ENCODE data around the gene PABPC1L.

PABPC1L gene

DNA sequence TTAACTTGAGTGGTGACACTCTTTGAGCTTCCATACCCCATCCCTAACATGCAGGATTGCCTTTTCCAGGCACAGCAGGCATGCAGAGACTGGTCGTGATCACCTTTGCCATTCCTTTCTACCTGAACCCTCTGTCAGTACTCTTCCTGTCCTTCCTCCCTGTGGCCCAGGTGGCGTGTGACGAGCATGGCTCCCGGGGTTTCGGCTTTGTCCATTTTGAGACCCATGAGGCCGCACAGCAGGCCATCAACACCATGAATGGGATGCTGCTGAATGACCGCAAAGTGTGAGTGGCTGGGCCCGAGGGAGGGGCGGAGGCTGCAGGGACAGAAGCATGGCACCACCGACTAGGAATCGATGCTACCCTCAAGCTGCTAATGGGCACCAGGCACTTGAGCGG lies 6.7 kb downstream of the PABPC1L start:
- Mint-ChIP-seq H3K27me3 (no peaks in the 10 kb centered on the region), H3K4me1 (ENCODE audit: low read depth) (peaks cover 20% of the 10 kb centered on the region), H3K27ac (no peak overlapping the region), H3K4me3 (no peak overlapping the region), H3K9me3 (no peaks in the 10 kb centered on the region), H3K36me3 (ENCODE audit: low read depth) (peaks cover 48% of the 10 kb centered on the region)

DNA sequence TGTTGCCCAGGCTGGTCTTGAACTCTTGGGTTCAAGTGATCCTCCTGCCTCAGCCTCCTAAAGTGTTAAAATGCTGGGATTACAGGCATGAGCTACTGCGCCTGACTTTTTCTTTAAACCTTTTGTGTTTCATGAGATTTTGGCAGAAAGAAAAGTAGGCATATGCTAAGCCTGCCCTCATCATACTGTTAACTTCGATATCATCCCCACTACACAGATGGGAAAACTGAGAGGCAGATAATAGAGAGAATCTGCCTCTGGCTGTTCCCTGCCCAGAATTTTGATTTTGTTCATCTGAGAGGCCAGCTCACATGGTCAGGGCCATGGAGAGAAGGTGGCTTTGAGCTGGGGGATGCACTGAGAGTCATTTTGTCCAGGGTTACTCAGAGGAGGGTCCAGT lies 7.5 kb downstream of the PABPC1L start:
- no peak overlapping the region for H3K4me3 Mint-ChIP-seq
- H3K9me3 Mint-ChIP-seq: no peaks in the 10 kb centered on the region
- H3K4me1 Mint-ChIP-seq (ENCODE audit: low read depth): peaks cover 15% of the 10 kb centered on the region
- H3K27me3 Mint-ChIP-seq: no peaks in the 10 kb centered on the region
- no peak overlapping the region for H3K27ac Mint-ChIP-seq
- peaks cover 47% of the 10 kb centered on the region for H3K36me3 Mint-ChIP-seq (ENCODE audit: low read depth)

DNA sequence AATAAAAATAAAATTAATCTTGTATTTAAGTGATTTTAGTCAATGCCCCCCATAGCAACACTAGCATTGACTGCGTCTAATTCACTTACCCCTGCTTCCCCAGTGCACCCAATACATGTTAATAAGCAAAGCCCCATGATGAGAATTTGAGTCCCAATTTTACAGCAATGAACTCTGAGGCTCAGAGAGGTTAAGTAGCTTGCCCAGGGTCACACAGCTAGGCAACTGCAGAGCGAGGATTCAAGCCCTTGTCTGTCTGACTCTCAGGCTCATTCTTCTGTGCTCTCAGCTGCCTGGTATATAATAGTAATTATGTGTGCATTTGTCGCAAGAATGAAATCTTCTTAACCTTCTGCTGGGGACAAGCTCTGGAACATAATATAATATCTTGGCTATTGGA lies 8.5 kb downstream of the PABPC1L start:
- no peaks in the 10 kb centered on the region for H3K9me3 Mint-ChIP-seq
- no peak overlapping the region for H3K4me3 Mint-ChIP-seq
- no peak overlapping the region for H3K27ac Mint-ChIP-seq
- no peaks in the 10 kb centered on the region for H3K27me3 Mint-ChIP-seq
- peaks cover 46% of the 10 kb centered on the region for H3K36me3 Mint-ChIP-seq (ENCODE audit: low read depth)
- peaks cover 15% of the 10 kb centered on the region for H3K4me1 Mint-ChIP-seq (ENCODE audit: low read depth)

DNA sequence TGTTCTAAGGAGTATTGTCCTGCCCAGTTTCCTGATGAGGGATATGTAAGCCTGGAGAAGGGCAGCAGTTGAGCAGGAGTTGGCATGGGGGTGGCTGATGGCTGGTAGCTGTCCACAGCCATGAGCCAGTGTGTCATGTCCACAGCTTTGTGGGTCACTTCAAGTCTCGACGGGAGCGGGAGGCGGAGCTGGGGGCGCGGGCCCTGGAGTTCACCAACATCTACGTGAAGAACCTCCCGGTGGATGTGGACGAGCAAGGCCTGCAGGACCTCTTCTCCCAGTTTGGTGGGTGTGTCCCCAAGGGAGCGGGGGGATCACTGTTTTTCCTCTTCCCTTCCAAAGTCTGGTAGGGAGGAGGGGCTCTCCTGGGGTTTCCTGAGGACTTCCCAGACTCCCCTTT lies 8.9 kb downstream of the PABPC1L start:
- Mint-ChIP-seq H3K4me3 (no peak overlapping the region), H3K27ac (no peak overlapping the region), H3K9me3 (no peaks in the 10 kb centered on the region), H3K27me3 (no peaks in the 10 kb centered on the region), H3K36me3 (ENCODE audit: low read depth) (peaks cover 42% of the 10 kb centered on the region), H3K4me1 (ENCODE audit: low read depth) (peaks cover 10% of the 10 kb centered on the region)

DNA sequence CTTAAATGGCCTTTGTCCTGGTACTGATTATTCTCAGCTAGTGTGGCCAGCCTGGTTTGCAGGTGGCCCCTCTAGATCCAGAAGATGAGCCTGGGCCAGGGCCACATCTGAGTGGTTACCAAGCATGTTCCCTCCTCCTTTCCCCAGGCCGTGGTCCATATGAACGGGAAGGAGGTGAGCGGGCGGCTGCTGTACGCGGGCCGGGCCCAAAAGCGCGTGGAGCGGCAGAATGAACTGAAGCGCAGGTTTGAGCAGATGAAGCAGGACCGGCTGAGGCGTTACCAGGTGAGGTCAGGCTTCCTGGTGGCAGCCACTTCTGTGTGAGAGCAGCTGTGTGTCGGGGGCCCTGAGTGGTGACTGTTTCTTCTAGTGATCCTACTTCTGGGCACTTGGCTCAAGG lies 11.6 kb downstream of the PABPC1L start:
- no peak overlapping the region for H3K4me3 Mint-ChIP-seq
- H3K9me3 Mint-ChIP-seq: no peaks in the 10 kb centered on the region
- no peaks in the 10 kb centered on the region for H3K27me3 Mint-ChIP-seq
- no peaks in the 10 kb centered on the region for H3K4me1 Mint-ChIP-seq (ENCODE audit: low read depth)
- peaks cover 27% of the 10 kb centered on the region for H3K36me3 Mint-ChIP-seq (ENCODE audit: low read depth)
- no peak overlapping the region for H3K27ac Mint-ChIP-seq

DNA sequence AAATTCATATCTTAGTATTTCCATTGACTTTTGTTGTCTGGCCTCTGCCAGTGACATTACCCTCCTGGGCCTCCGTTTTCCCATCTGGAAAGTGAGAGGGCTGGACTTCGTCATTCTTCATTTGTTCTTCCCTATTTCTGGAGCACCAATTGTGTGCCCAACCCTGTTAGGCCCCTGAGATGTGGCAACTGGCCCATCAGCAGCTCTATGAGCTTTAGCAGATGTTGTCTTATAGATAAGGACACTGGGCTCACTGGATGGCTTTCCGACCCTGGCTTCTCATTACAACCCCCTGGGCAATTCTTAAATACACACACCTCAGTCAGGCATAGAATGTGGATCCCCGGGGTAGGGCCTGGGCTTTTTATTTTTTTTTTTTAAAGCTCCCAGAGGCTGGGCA lies 14.7 kb downstream of the PABPC1L start:
- Mint-ChIP-seq H3K9me3 (no peaks in the 10 kb centered on the region), H3K27me3 (no peaks in the 10 kb centered on the region), H3K4me1 (ENCODE audit: low read depth) (no peaks in the 10 kb centered on the region), H3K27ac (no peak overlapping the region), H3K36me3 (ENCODE audit: low read depth) (peaks cover 18% of the 10 kb centered on the region), H3K4me3 (no peak overlapping the region)

DNA sequence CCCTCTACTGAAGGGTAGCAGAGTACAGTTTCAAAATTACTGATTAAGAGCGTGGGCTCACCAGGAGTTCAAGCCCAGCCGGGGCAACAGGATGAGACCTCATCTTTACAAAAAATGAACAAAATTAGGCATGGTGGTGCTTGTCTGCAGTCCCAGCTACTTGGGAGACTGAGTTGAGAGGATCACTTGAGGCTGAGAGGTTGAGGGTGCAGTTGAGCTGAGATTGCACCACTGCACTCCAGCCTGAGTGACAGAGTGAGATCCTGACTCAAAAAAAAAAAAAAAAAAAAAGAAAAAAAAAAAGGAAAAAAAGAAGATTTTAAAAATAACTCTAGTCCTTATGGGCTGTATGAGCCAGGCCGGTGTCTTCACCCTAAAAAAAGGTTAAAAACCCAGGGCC lies 18.7 kb downstream of the PABPC1L start:
- Mint-ChIP-seq H3K36me3 (ENCODE audit: low read depth) (peaks cover 27% of the 10 kb centered on the region), H3K27me3 (no peaks in the 10 kb centered on the region), H3K4me1 (ENCODE audit: low read depth) (no peaks in the 10 kb centered on the region), H3K27ac (no peak overlapping the region), H3K4me3 (no peak overlapping the region), H3K9me3 (no peaks in the 10 kb centered on the region)

DNA sequence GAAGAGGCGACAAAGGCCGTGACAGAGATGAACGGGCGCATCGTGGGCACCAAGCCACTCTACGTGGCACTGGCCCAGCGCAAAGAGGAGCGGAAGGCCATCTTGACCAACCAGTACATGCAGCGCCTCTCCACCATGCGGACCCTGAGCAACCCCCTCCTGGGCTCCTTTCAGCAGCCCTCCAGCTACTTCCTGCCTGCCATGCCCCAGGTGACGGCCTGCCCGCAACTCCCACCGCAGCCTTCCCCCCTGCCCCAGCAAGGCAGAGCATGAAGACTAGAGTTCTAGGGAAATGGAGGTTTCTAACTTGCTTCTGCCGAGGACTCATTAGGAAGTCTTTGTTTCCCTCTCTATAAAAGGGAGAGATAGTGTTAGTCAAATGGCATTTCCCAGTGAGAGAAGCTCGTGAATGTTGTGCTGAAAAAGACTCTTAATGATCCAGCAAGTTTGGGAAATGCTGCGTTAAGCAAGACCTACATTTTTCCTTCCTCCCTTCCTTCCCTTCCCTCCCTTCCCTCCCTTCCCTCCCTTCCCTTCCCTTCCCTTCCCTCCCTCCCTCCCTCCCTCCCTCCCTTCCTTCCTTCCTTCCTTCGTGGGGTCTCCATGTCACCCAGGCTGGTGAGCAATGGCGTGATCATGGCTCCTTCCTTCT lies 20.8 kb downstream of the PABPC1L start:
- Mint-ChIP-seq H3K36me3 (ENCODE audit: low read depth) (peaks cover 31% of the 10 kb centered on the region), H3K27me3 (no peaks in the 10 kb centered on the region), H3K9me3 (no peaks in the 10 kb centered on the region)

DNA sequence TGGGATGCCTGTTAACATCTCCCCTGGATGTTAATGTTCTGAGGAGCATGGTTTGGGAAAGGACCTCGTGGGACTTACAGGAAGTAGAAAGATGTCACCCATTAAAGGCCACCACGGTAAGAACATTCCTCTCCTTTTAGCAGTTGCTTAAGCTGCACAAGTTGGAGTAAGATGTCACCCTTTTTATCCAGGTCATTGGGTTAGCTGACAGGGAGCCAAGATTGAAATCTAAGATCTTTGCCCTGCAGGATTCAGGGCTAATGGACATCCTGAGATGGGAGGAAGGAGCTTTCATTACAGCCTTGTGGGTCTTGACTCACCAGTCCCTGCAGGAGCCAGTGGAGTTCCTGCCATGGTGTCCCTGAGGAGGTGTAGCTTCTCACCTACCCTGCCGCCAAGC lies 22.1 kb downstream of the PABPC1L start:
- Mint-ChIP-seq H3K4me3 (no peak overlapping the region), H3K9me3 (no peaks in the 10 kb centered on the region), H3K27me3 (no peaks in the 10 kb centered on the region), H3K36me3 (ENCODE audit: low read depth) (peaks cover 40% of the 10 kb centered on the region), H3K27ac (no peak overlapping the region), H3K4me1 (ENCODE audit: low read depth) (no peaks in the 10 kb centered on the region)

More for the DNA sequence above, 20.8 kb downstream of the PABPC1L start:
- Mint-ChIP-seq H3K27ac (no peak overlapping the region), H3K4me1 (ENCODE audit: low read depth) (no peaks in the 10 kb centered on the region), H3K4me3 (no peak overlapping the region)

DNA sequence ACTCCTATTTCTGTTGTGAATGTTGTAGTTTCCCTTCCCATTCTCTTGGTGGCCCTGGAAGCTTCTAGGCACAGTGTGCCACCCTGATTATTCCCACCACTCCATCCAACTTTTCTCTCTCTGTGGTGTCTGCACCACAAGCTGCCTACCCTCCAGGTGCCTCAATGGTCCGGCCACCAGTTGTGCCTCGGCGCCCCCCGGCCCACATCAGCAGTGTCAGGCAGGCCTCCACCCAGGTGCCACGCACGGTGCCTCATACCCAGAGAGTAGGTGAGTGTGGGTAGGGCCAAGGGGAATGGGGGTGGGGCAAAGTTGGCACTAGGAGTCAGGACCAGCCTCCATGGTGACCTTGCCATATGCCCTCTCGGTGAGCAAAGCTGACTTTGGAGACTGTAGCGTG lies 23.1 kb downstream of the PABPC1L start:
- Mint-ChIP-seq H3K27me3 (no peaks in the 10 kb centered on the region), H3K36me3 (ENCODE audit: low read depth) (peaks cover 41% of the 10 kb centered on the region), H3K9me3 (no peaks in the 10 kb centered on the region), H3K4me1 (ENCODE audit: low read depth) (no peaks in the 10 kb centered on the region), H3K27ac (no peak overlapping the region), H3K4me3 (no peak overlapping the region)

DNA sequence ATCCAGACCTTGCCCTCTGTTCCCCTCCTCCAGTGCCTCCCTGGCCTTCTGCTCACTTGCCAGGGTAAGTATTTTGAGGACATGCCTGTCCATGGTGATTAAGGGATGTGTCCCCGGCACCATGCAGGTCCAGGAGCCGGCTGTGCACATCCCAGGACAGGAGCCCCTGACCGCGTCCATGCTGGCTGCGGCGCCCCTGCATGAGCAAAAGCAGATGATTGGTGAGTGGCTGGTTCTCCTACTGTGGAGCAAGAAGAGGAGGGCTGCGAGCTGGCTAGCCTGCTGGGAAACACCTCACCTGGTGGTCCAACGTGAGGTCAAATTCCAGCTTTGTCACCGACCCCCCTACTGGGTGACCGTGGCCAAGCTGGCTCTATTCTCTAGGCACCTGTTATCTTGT lies 26.6 kb downstream of the PABPC1L start:
- H3K4me1 Mint-ChIP-seq (ENCODE audit: low read depth): no peaks in the 10 kb centered on the region
- no peak overlapping the region for H3K4me3 Mint-ChIP-seq
- H3K36me3 Mint-ChIP-seq (ENCODE audit: low read depth): peaks cover 49% of the 10 kb centered on the region
- H3K9me3 Mint-ChIP-seq: no peaks in the 10 kb centered on the region
- no peaks in the 10 kb centered on the region for H3K27me3 Mint-ChIP-seq
- no peak overlapping the region for H3K27ac Mint-ChIP-seq

DNA sequence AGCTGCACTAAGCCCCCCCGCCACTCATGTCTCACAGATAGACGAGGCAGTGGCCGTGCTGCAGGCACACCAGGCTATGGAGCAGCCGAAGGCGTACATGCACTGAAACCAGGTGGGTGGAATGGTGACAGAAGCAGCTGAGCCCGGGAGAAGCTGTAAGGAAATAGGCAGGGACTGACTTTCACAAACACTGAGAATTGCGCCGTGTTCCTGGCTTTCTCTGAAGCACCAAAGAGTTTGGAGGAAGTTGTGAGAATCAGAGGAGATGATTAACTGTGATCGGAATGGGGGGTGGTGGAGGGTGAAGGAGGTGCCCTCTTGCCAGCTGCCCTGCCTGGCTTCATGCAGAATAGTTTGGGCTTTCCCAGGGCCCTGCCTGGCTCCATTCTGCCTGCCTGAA lies 28.8 kb downstream of the PABPC1L start:
- H3K4me1 Mint-ChIP-seq (ENCODE audit: low read depth): no peaks in the 10 kb centered on the region
- H3K9me3 Mint-ChIP-seq: no peaks in the 10 kb centered on the region
- H3K36me3 Mint-ChIP-seq (ENCODE audit: low read depth): peaks cover 52% of the 10 kb centered on the region
- H3K27me3 Mint-ChIP-seq: no peaks in the 10 kb centered on the region
- no peak overlapping the region for H3K4me3 Mint-ChIP-seq
- no peak overlapping the region for H3K27ac Mint-ChIP-seq

DNA sequence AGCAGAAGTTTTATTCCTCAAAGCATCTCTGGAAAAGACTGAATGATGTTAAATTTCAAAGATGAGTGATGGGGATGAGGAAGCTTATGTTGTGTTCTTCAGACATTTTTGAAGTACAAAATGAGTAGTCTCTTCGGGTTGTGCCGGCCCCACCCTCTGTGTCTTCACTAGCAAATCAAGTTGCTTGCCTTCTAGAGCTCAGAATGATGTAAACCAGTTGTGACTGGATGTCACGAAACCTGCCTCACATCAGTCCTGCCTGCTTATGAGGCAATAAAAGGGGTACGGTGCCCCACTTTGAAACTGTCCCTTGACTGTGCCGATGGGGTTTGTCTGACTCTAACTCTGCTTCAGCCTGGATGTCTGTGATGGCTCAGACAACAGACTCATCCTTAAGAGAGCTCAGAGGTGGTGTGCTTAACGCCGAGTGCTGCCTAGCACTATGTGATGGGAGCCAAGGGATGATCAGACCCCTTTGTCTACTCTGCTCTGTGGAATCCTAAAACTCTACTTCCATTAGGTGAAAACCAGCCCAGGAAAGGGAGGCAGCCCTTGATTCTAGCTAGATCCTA lies 31.3 kb downstream of the PABPC1L start:
- H3K4me3 Mint-ChIP-seq: no peak overlapping the region
- no peaks in the 10 kb centered on the region for H3K27me3 Mint-ChIP-seq
- H3K36me3 Mint-ChIP-seq (ENCODE audit: low read depth): peaks cover 64% of the 10 kb centered on the region
- no peaks in the 10 kb centered on the region for H3K9me3 Mint-ChIP-seq
- H3K4me1 Mint-ChIP-seq (ENCODE audit: low read depth): no peaks in the 10 kb centered on the region
- no peak overlapping the region for H3K27ac Mint-ChIP-seq

DNA sequence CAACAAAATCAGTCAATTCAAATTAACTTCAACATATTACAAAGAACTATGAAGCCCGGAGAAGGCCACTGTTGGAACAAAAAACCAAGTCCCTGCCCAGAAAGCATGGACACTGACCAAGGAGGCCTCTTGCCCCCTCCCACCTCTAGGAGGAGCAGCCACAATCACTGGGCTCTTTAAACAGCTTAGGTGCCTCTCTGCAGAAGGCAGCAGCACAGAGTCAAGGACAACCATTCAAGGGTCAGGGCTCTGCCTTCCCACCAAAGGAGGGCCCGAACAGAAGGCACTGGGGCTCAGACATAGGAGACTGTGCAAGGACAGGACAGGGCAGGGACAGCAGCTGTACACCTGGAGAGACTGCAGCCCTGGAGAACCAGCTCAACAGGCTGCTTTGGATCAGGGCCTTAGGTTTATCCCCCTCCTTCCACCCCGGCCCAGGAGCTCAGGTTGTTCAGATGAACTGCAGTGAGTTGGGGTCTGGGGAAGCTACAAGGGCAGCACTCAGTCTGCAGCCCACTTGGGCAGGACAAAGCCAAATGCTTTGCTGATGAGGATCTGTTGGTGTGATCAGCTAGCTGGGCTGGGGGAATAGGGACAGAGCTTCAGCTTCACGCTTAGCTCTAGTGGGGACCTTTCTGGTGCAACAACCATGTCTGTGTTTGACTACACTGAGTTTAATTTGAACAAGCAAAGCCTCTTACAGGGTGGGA lies 32.6 kb downstream of the PABPC1L start:
- Mint-ChIP-seq H3K27ac (no peak overlapping the region), H3K27me3 (no peaks in the 10 kb centered on the region), H3K4me1 (ENCODE audit: low read depth) (no peaks in the 10 kb centered on the region), H3K9me3 (no peaks in the 10 kb centered on the region), H3K4me3 (no peak overlapping the region), H3K36me3 (ENCODE audit: low read depth) (peaks cover 69% of the 10 kb centered on the region)

DNA sequence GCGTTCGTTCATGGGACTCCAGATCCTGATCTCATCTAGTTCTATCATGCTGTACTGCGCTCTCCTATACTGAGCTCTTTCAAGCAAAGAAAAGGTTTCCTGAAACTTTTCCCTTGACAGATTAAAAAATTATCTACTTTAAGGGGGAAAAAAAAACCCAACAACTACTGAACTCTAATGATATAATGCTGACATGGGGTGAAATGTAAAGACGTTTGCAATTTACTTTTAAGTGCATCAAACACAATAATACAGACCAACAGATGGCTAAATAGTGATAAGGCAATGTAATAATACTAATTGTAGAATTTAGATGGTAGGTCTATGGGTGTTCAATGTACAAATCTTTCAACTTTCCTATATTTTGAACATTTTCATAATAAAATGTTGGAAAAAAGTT lies 34.0 kb downstream of the PABPC1L start:
- no peaks in the 10 kb centered on the region for H3K27me3 Mint-ChIP-seq
- no peaks in the 10 kb centered on the region for H3K9me3 Mint-ChIP-seq
- H3K36me3 Mint-ChIP-seq (ENCODE audit: low read depth): peaks cover 74% of the 10 kb centered on the region
- no peaks in the 10 kb centered on the region for H3K4me1 Mint-ChIP-seq (ENCODE audit: low read depth)
- H3K4me3 Mint-ChIP-seq: no peak overlapping the region
- H3K27ac Mint-ChIP-seq: no peak overlapping the region

DNA sequence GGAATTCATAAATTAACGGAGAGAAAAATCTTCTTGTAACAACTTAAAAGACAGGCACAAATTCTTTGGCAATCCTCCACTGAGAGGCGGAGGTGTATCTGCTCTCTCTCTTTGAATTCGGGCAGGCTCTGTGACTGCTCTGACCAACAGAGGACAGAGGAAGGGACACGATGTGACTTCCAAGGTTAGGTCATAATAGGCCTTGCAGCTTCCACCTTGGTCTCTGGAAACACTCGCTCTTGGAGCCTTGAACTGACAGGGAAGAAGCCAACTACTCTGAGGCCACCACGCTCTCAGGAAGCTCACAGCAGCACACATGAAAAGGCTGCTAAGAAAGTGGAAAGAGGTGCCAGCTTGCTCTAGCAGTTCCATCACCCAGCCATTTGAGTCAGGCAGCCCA lies 35.4 kb downstream of the PABPC1L start:
- Mint-ChIP-seq H3K27me3 (no peaks in the 10 kb centered on the region), H3K27ac (no peak overlapping the region), H3K4me3 (no peak overlapping the region), H3K4me1 (ENCODE audit: low read depth) (no peaks in the 10 kb centered on the region), H3K9me3 (no peaks in the 10 kb centered on the region), H3K36me3 (ENCODE audit: low read depth) (peaks cover 83% of the 10 kb centered on the region)
